Neutrophil (primary cell): ENCODE results near the gene SENP3.

Experiments used
- H3K27ac ChIP-seq: fragments of 200-600 bp; sonication (generic); 2 replicates; pipeline ENCODE4 v1.5.1; 2016; ENCODE audit warnings: mild to moderate bottlenecking, moderate library complexity
- H3K27me3 ChIP-seq: fragments of 200-600 bp; sonication (generic); 2 replicates; pipeline ENCODE4 v1.6.0; 2016; ENCODE audit warnings: mild to moderate bottlenecking
- H3K36me3 ChIP-seq: fragments of 200-600 bp; sonication (generic); 2 replicates; pipeline ENCODE4 v1.5.1; 2017
- H3K4me1 ChIP-seq, 2 experiments: fragments of 200-600 bp in 1 of 2; sonication (generic) in 1 of 2; 1 replicate in 1 of 2; 2 replicates in 1 of 2; pipeline versions ENCODE4 v1.5.1 to v1.6.1; 2013 to 2016; ENCODE audit warnings: low read depth in 1 of 2, low read length in 1 of 2, mild to moderate bottlenecking in 1 of 2, moderate library complexity in 1 of 2; ENCODE audit not compliant: control insufficient read depth in 1 of 2, insufficient read depth in 1 of 2
- H3K4me3 ChIP-seq, 2 experiments: fragments of 200-600 bp in 1 of 2; sonication (generic) in 1 of 2; 1 replicate in 1 of 2; 2 replicates in 1 of 2; pipeline ENCODE4 v1.5.1; 2013 to 2016; ENCODE audit warnings: low read depth in 1 of 2, low read length in 1 of 2, mild to moderate bottlenecking in 1 of 2, moderate library complexity in 1 of 2
- H3K9me3 ChIP-seq: fragments of 200-600 bp; sonication (generic); 2 replicates; pipeline ENCODE4 v1.5.1; 2016
- TF ChIP-seq, protein P1 (sequence below): fragments of 200-600 bp; sonication (generic); IDR thresholded peaks from 2 replicates; pipeline ENCODE4 v1.5.1; 2016; ENCODE audit warnings: antibody characterized with exemption

SENP3 gene

DNA sequence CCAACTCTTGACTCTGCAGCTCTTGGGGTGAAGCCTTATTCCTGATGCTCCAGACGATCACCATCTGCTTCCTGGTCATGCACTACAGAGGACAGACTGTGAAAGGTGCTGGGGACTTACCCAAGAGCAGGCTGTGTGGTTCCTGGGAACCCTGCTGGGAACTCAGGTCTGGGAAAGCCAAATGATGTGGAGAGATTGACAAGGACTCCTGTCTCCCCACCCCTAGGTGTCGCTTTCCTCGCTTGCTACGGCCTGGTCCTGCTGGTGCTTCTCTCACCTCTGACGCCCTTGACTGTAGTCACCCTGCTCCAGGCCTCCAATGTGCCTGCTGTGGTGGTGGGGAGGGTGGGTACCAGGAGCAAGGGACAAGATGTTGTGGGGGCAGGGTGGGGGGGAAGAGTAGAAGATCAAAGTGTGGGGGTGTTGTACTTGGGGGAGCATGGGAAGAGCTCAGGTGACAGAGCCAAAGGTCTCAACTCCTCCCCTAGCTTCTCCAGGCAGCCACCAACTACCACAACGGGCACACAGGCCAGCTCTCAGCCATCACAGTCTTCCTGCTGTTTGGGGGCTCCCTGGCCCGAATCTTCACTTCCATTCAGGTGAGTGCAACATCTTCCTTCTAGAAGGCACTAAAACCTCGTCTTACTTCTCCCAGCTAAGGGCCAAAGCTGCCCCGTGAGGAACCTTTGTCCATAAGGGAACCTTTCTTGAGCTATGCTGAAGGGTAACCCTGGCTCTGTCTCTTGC lies 25.1 kb downstream of the SENP3 start:
- no peaks in the 10 kb centered on the region for H3K9me3 ChIP-seq
- peaks cover 34 to 42% of the 10 kb centered on the region in 2 experiments for H3K4me1 ChIP-seq
- no peak overlapping the region for H3K27ac ChIP-seq
- TF ChIP-seq, protein P1, sequence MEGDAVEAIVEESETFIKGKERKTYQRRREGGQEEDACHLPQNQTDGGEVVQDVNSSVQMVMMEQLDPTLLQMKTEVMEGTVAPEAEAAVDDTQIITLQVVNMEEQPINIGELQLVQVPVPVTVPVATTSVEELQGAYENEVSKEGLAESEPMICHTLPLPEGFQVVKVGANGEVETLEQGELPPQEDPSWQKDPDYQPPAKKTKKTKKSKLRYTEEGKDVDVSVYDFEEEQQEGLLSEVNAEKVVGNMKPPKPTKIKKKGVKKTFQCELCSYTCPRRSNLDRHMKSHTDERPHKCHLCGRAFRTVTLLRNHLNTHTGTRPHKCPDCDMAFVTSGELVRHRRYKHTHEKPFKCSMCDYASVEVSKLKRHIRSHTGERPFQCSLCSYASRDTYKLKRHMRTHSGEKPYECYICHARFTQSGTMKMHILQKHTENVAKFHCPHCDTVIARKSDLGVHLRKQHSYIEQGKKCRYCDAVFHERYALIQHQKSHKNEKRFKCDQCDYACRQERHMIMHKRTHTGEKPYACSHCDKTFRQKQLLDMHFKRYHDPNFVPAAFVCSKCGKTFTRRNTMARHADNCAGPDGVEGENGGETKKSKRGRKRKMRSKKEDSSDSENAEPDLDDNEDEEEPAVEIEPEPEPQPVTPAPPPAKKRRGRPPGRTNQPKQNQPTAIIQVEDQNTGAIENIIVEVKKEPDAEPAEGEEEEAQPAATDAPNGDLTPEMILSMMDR = no peak
- H3K36me3 ChIP-seq = peaks cover 40% of the 10 kb centered on the region
- H3K4me3 ChIP-seq = no peak overlapping the region
- no peaks in the 10 kb centered on the region for H3K27me3 ChIP-seq

DNA sequence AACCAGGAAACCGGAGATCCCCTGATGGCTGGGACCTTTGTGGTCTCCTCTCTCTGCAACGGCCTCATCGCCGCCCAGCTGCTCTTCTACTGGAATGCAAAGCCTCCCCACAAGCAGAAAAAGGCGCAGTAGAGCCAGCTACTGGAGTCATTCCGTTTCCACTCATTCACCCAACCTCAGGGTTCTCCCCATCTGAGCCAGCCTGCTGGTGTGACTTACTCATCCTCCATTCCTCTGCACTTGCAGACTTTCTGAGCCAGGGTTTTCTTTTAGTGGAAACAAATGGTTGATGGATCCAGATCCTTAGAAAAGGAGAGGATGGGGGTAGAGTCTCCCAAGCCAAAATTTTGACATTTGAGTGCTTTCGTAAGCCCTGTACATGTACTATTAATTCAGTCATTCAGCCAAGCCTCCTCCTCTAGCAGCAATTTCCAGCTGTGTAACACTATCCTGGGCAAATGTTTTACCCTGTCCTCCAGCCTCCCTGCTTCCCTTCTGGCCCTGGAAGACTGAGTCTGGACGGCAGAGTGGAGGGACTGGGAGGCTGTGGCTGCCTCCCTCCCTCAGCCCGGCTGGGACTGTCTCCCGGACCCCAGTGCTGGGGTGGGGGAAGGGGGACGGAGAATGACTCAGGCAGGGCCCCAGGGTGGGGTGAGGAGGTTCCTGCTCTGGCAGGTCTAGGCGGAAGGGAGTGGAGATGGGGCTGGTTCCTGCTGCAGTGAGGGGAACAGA lies 25.9 kb downstream of the SENP3 start:
- no peak overlapping the region for H3K4me3 ChIP-seq

DNA sequence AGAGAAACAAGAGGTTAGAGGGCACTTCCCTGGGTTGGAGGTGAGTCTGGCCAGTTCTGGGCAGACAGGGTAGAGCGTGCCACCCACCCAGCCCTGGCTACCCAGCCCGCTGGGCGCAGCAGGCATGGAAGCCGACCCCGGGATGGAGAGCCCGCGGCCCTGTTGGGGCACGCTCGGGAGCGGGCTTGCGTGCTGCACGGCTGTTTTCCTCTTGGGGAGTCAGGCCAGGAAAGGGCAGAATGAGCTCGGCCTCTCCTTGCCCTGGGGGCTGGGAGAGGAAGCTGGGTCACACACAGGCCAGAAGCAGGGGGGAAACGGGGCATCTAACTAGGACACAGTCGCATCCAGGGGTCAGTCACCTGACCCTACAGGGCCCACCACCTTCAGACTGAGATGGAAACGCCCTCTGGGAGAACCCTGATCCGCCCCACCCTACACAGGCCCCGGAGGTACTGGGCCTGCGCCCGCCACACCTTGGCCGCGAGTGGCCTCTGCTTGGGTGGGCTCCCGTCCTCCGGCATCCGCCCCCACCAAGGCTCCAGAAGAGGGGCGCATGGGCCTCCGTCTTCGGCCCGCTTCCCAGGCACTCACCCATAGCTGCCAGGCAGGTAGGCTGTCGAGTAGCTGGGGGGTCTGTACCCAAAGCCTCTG lies 27.0 kb downstream of the SENP3 start:
- Histone ChIP-seq H3K27ac (peak overlapping the region; percentile 12), H3K4me3 (no peak overlapping the region), H3K9me3 (no peaks in the 10 kb centered on the region), H3K27me3 (no peaks in the 10 kb centered on the region), H3K36me3 (peaks cover 58% of the 10 kb centered on the region), H3K4me1 (peaks cover 16 to 26% of the 10 kb centered on the region in 2 experiments)
- TF ChIP-seq, protein P1 = no peak

More for the DNA sequence above, 25.9 kb downstream of the SENP3 start:
- Histone ChIP-seq H3K27me3 (no peaks in the 10 kb centered on the region), H3K9me3 (no peaks in the 10 kb centered on the region), H3K4me1 (peaks cover 27 to 35% of the 10 kb centered on the region in 2 experiments), H3K27ac (peak overlapping the region; percentile 18), H3K36me3 (peaks cover 47% of the 10 kb centered on the region)
- TF ChIP-seq, protein P1 = no peak

DNA sequence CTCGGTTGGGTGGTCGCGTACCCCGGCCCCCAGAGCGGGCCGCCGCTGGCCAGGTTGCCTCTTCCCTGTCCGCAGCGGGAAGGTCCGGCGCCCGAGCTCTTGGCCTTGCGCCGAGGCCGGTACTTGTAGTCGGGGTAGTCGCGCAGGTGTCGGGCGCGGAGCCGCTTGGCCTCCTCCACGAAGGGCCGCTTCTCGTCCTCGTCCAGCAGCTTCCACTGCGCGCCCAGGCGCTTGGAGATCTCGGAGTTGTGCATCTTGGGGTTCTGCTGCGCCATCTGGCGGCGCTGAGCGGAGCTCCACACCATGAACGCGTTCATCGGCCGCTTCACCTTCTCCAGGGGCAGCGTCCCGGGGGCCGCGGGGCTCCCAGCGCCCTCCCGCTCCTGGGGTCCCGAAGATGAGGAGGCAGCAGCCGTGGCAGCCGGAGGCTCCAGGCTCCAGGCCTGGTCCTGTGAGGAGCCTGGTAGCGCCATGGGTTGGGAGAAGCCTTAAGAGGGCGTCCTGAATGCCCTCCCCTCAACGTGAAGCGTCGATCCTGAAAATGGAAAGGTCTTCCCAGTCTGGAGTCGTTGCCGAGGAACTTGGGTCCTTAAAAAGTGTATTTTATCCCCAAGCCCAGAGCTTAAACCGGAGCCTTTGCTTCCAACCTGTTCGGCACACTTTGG lies 27.6 kb downstream of the SENP3 start:
- TF ChIP-seq, protein P1 = peak; percentile 85
- no peaks in the 10 kb centered on the region for H3K9me3 ChIP-seq
- no peaks in the 10 kb centered on the region for H3K27me3 ChIP-seq
- H3K4me1 ChIP-seq = peaks cover 11 to 22% of the 10 kb centered on the region in 2 experiments
- peak overlapping the region; percentile 12 for H3K27ac ChIP-seq
- H3K36me3 ChIP-seq = peaks cover 65% of the 10 kb centered on the region
- H3K4me3 ChIP-seq = no peak overlapping the region
